Esophagus muscularis mucosa (tissue), 4 donors: ENCODE measurements around the gene HOXA10. TPM values are rescaled to one million over a fixed set of nuclear protein-coding genes. Genes with fewer than 3 reads are reported as not detected.
A peak's percentile ranks its signal among the peaks of the same experiment; 100 is the strongest.

ENCODE experiments used
- DNase-seq: peaks from one replicate; pipeline ENCODE4 v3.0.0-alpha.2; 2017; ENCODE audit errors: extremely low spot score
- H3K27ac ChIP-seq, 4 donors: fragments of 200-600 bp; sonication (generic); replicated peaks in 1 of 4; 1 replicate in 3 of 4; 2 replicates in 1 of 4; pipeline ENCODE4 v1.5.1; 2016 to 2019; ENCODE audit warnings: mild to moderate bottlenecking in 1 of 4
- H3K27me3 ChIP-seq, 4 donors: fragments of 200-600 bp; sonication (generic); one replicate each; pipeline versions ENCODE4 v1.5.1 to v1.6.0; 2016 to 2019
- H3K36me3 ChIP-seq, 4 donors: fragments of 200-600 bp; sonication (generic); one replicate each; pipeline ENCODE4 v1.5.1; 2016 to 2019
- H3K4me1 ChIP-seq, 4 donors: fragments of 200-600 bp; sonication (generic); one replicate each; pipeline ENCODE4 v1.5.1; 2016 to 2019
- H3K4me3 ChIP-seq, 4 donors: fragments of 200-600 bp; sonication (generic); 1 replicate in 2 of 4; 2 replicates in 2 of 4; pipeline ENCODE4 v1.5.1; 2016 to 2019; ENCODE audit warnings: mild to moderate bottlenecking in 4 of 4, moderate library complexity in 1 of 4
- H3K9me3 ChIP-seq, 4 donors: fragments of 200-600 bp; sonication (generic); 1 replicate in 3 of 4; 2 replicates in 1 of 4; pipeline ENCODE4 v1.5.1; 2016 to 2019
- EP300 ChIP-seq: sonication (generic); formaldehyde crosslinking; IDR thresholded peaks from one replicate; pipeline ENCODE4 v1.6.1; 2017; ENCODE audit warnings: antibody characterized with exemption
- POLR2A ChIP-seq: fragments of 450-650 bp; IDR thresholded peaks from one replicate; pipeline ENCODE4 v1.6.1; 2017; ENCODE audit warnings: antibody characterized with exemption, moderate library complexity, mild to moderate bottlenecking, low read depth
- POLR2AphosphoS5 ChIP-seq, 2 donors: sonication (generic); formaldehyde crosslinking; IDR thresholded peaks; one replicate each; pipeline ENCODE4 v1.6.1; 2017; ENCODE audit warnings: antibody characterized with exemption in 2 of 2
- WGBS: methylation state at CpG from one replicate; pipeline ENCODE4 v1.1.5; 2018; 5-methylcytosine and 5-hydroxymethylcytosine counted together
- intact Hi-C: fragments of 100-400 bp; cut with DNase I; formaldehyde crosslinking; loops from one replicate; pipeline ENCODE4 v1.15.1; 2023
- total RNA-seq, 4 donors: library from RNA; depleted of rRNA; stranded (reverse); fragments of >200 nt; gene quantifications; one replicate each; pipeline versions ENCODE4 v1.1.0 to v1.2.1, GENCODE V29; 2016
- TF ChIP-seq, protein P1 (sequence below), 3 experiments: fragments of 200-600 bp in 2 of 3; fragments of 450-650 bp in 1 of 3; sonication (generic) in 2 of 3; IDR thresholded peaks; one replicate each; pipeline ENCODE4 v1.5.1; 2017 to 2019; ENCODE audit warnings: antibody characterized with exemption in 3 of 3, mild to moderate bottlenecking in 2 of 3, moderate library complexity in 1 of 3

The HOXA10 gene
- total RNA-seq, 4 donors from 2014 or later, result not detected

- intact Hi-C loops, result no loop called here
- Histone ChIP-seq H3K9me3 (no peaks in the 10 kb centered on the region), H3K36me3 (no peaks in the 10 kb centered on the region), H3K4me1 (peaks cover 27 to 60% (median 50%) of the 10 kb centered on the region in 4 donors), H3K4me3 (no peak overlapping the region), H3K27me3 (peaks cover 38 to 100% (median 100%) of the 10 kb centered on the region in 4 donors), H3K27ac (no peak overlapping the region)
- TF ChIP-seq, protein P1, sequence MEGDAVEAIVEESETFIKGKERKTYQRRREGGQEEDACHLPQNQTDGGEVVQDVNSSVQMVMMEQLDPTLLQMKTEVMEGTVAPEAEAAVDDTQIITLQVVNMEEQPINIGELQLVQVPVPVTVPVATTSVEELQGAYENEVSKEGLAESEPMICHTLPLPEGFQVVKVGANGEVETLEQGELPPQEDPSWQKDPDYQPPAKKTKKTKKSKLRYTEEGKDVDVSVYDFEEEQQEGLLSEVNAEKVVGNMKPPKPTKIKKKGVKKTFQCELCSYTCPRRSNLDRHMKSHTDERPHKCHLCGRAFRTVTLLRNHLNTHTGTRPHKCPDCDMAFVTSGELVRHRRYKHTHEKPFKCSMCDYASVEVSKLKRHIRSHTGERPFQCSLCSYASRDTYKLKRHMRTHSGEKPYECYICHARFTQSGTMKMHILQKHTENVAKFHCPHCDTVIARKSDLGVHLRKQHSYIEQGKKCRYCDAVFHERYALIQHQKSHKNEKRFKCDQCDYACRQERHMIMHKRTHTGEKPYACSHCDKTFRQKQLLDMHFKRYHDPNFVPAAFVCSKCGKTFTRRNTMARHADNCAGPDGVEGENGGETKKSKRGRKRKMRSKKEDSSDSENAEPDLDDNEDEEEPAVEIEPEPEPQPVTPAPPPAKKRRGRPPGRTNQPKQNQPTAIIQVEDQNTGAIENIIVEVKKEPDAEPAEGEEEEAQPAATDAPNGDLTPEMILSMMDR (IDR thresholded peaks at IDR 0.05), result no peak
- TF ChIP-seq EP300 (no peak), POLR2AphosphoS5 (IDR thresholded peaks at IDR 0.05) (no peak), POLR2A (no peak)
- WGBS, result 9% methylated on average over 8 of the region's 8 CpGs
- DNase-seq, result no peak
Measured at GRCh38 chr7:27171325-27171636, 2.8 kb downstream of the HOXA10 start.

- Histone ChIP-seq H3K27ac (no peak overlapping the region), H3K27me3 (peaks cover 44 to 100% (median 100%) of the 10 kb centered on the region in 4 donors), H3K4me1 (peaks cover 31 to 66% (median 55%) of the 10 kb centered on the region in 4 donors), H3K4me3 (peak overlapping the region in 1 of 4 donors; percentile 12), H3K36me3 (no peaks in the 10 kb centered on the region), H3K9me3 (no peaks in the 10 kb centered on the region)
- no peak for DNase-seq
- 27% methylated on average over 11 of the region's 11 CpGs for WGBS
- intact Hi-C loops, result no loop called here
- TF ChIP-seq POLR2A, result no peak
- TF ChIP-seq, protein P1 (IDR thresholded peaks at IDR 0.05), result no peak
Measured at GRCh38 chr7:27170426-27171324, 3.4 kb downstream of the HOXA10 start.

GRCh38 chr7:27169658-27170425 lies 4.3 kb downstream of the HOXA10 start:
- intact Hi-C loops, result no loop called here
- H3K4me3 ChIP-seq, result peak overlapping the region in 1 of 4 donors; percentile 12
- H3K27me3 ChIP-seq, result peaks cover 47 to 100% (median 100%) of the 10 kb centered on the region in 4 donors
- no peak overlapping the region for H3K27ac ChIP-seq
- H3K9me3 ChIP-seq, result no peaks in the 10 kb centered on the region
- H3K36me3 ChIP-seq, result no peaks in the 10 kb centered on the region
- H3K4me1 ChIP-seq, result peaks cover 31 to 73% (median 64%) of the 10 kb centered on the region in 4 donors
- 4% methylated on average over 28 of the region's 46 CpGs for WGBS
- DNase-seq, result no peak
- TF ChIP-seq, protein P1 (IDR thresholded peaks at IDR 0.05), result no peak
- TF ChIP-seq POLR2A, result no peak
- TF ChIP-seq EP300, result no peak
- TF ChIP-seq POLR2AphosphoS5 (IDR thresholded peaks at IDR 0.05), result no peak

DNA sequence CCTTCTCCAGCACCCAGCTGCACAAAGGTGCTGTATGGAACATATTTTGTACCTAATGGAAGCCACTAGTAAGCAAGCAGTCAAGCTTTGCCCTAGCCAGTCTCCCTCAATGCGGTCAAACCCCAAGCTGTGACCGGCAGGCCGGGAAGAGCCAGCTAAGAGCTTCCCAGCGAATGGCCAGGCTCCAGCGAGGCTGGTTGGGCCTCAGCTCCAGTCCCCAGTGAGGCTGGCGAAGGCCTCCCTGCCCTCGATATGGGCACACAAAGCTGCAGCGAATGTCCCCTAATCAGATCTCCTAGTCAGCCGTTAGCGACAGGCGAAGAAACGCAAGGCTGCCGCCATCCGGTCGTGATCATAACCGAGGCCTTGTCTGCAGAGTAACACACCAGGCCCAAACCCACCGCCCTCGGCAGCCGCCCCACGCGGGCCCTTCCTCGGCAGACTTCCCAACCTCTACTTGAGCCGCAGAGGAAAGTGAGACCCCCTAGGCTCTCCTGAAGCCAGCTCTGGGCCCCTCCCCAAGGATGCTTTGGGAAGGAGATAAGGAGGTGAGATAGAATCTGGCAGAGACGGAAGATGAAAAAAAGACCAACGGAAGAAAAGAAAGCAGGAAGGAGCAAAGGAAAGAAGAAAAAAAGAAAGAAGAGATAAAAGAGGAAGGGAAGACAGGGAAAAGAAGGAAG lies 5.7 kb downstream of the HOXA10 start:
- Histone ChIP-seq H3K4me1 (peaks cover 21 to 69% (median 59%) of the 10 kb centered on the region in 4 donors), H3K9me3 (no peaks in the 10 kb centered on the region), H3K4me3 (no peak overlapping the region), H3K27me3 (peaks cover 33 to 100% (median 100%) of the 10 kb centered on the region in 4 donors), H3K36me3 (no peaks in the 10 kb centered on the region), H3K27ac (no peak overlapping the region)
- TF ChIP-seq EP300 (no peak), POLR2A (no peak), POLR2AphosphoS5 (IDR thresholded peaks at IDR 0.05) (no peak)
- TF ChIP-seq, protein P1 (IDR thresholded peaks at IDR 0.05), result no peak
- 48% methylated on average over 11 of the region's 25 CpGs for WGBS
- DNase-seq, result no peak
- intact Hi-C loops, result no loop called here
